A549 treated with DMSO at 1 μM for 4 hours (cell line): ENCODE measurements around the gene NELFCD. TPM values are rescaled to one million over a fixed set of nuclear protein-coding genes. Genes with fewer than 3 reads are reported as not detected.

Source experiments
- total RNA-seq: library from RNA; stranded (reverse); fragments of 200-300 nt; extraction: Qiagen RNA extraction; gene quantifications from 5 replicates; pipeline ENCODE4 v1.2.3, GENCODE V29; 2022; ENCODE audit warnings: low read depth

NELFCD gene
- total RNA-seq, result 44.0 to 46.8 TPM (median 45.0 TPM) in 5 replicates

GRCh38 chr20:58980711-58981627 is at the start of gene NELFCD:
NELFCD (plus strand) TSS chr20:58981256; CDS start chr20:58981310, 54 bp downstream.

GRCh38 chr20:59006864-59007664 is 26.0 kb downstream of the NELFCD start, which contains the start of gene CTSZ:
CTSZ (minus strand) TSS chr20:59007254; CDS start chr20:59007128, 126 bp downstream.

GRCh38 chr20:59019217-59019616 is 38.2 kb downstream of the NELFCD start, which contains the start of gene TUBB1:
TUBB1 (plus strand) TSS chr20:59019429; CDS start chr20:59019523, 94 bp downstream.

GRCh38 chr20:59032023-59032712 is 51.1 kb downstream of the NELFCD start, which contains the start of gene ATP5F1E:
ATP5F1E (minus strand) TSS chr20:59032335; CDS start chr20:59032251, 84 bp downstream.

GRCh38 chr20:59042151-59042795 is 61.2 kb downstream of the NELFCD start, which contains the start of gene PRELID3B:
PRELID3B (minus strand) TSS chr20:59042786; CDS start chr20:59042730, 56 bp downstream.

Other genes starting within 250 kb of the NELFCD start
- gene GNAS-AS1, start 130.4 kb upstream of the NELFCD start, total RNA-seq, result not detected in 5 replicates
- 662 to 718 TPM (median 697 TPM) in 5 replicates for gene GNAS, start 128.5 kb upstream of the NELFCD start, total RNA-seq
- gene CTSZ, start 26.0 kb downstream of the NELFCD start, total RNA-seq, result 155 to 184 TPM (median 173 TPM) in 5 replicates
- 0.02 TPM in 1 of 5 replicates, not detected in the others for gene TUBB1, start 38.2 kb downstream of the NELFCD start, total RNA-seq
- 91.8 to 114 TPM (median 94.5 TPM) in 5 replicates for gene ATP5F1E, start 51.1 kb downstream of the NELFCD start, total RNA-seq
- gene PRELID3B, start 61.5 kb downstream of the NELFCD start, total RNA-seq, result 53.9 to 69.9 TPM (median 64.5 TPM) in 5 replicates
- not detected in 5 replicates for gene ZNF831, start 182.6 kb downstream of the NELFCD start, total RNA-seq